Measurements from ENCODE around the gene ZNF672. TPM values are rescaled to one million over a fixed set of nuclear protein-coding genes. Genes with fewer than 3 reads are reported as not detected.

The ZNF672 gene
- total and polyA plus RNA-seq, 2 of the 13 experiments (the other 11 are each of a cell fraction or from before 2014, with no cell fraction given): 17.2 to 22.9 TPM

- TF ChIP-seq, protein P1, sequence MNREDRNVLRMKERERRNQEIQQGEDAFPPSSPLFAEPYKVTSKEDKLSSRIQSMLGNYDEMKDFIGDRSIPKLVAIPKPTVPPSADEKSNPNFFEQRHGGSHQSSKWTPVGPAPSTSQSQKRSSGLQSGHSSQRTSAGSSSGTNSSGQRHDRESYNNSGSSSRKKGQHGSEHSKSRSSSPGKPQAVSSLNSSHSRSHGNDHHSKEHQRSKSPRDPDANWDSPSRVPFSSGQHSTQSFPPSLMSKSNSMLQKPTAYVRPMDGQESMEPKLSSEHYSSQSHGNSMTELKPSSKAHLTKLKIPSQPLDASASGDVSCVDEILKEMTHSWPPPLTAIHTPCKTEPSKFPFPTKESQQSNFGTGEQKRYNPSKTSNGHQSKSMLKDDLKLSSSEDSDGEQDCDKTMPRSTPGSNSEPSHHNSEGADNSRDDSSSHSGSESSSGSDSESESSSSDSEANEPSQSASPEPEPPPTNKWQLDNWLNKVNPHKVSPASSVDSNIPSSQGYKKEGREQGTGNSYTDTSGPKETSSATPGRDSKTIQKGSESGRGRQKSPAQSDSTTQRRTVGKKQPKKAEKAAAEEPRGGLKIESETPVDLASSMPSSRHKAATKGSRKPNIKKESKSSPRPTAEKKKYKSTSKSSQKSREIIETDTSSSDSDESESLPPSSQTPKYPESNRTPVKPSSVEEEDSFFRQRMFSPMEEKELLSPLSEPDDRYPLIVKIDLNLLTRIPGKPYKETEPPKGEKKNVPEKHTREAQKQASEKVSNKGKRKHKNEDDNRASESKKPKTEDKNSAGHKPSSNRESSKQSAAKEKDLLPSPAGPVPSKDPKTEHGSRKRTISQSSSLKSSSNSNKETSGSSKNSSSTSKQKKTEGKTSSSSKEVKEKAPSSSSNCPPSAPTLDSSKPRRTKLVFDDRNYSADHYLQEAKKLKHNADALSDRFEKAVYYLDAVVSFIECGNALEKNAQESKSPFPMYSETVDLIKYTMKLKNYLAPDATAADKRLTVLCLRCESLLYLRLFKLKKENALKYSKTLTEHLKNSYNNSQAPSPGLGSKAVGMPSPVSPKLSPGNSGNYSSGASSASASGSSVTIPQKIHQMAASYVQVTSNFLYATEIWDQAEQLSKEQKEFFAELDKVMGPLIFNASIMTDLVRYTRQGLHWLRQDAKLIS (CRISPR knock-in tag; IDR thresholded peaks at IDR 0.05): no peak
- TF ChIP-seq ZNF766 (CRISPR knock-in tag; IDR thresholded peaks at IDR 0.05; ENCODE audit: borderline replicate concordance): no peak
- TF ChIP-seq SRY (CRISPR knock-in tag; IDR thresholded peaks at IDR 0.05): no peak
- no peak for TF ChIP-seq ZKSCAN1 (IDR thresholded peaks at IDR 0.05; ENCODE audit: low read length)
- TF ChIP-seq JUN (CRISPR knock-in tag; IDR thresholded peaks at IDR 0.05): no peak
- no peak for TF ChIP-seq ZFP36L1 (CRISPR knock-in tag; IDR thresholded peaks at IDR 0.05)
- no peak for TF ChIP-seq ZBTB7B (CRISPR knock-in tag; IDR thresholded peaks at IDR 0.05)
- no peak for TF ChIP-seq NRL (CRISPR knock-in tag; IDR thresholded peaks at IDR 0.05; ENCODE audit: borderline replicate concordance)
- no peak for TF ChIP-seq ZBTB42 (CRISPR knock-in tag; IDR thresholded peaks at IDR 0.05)
- TF ChIP-seq, protein P2, sequence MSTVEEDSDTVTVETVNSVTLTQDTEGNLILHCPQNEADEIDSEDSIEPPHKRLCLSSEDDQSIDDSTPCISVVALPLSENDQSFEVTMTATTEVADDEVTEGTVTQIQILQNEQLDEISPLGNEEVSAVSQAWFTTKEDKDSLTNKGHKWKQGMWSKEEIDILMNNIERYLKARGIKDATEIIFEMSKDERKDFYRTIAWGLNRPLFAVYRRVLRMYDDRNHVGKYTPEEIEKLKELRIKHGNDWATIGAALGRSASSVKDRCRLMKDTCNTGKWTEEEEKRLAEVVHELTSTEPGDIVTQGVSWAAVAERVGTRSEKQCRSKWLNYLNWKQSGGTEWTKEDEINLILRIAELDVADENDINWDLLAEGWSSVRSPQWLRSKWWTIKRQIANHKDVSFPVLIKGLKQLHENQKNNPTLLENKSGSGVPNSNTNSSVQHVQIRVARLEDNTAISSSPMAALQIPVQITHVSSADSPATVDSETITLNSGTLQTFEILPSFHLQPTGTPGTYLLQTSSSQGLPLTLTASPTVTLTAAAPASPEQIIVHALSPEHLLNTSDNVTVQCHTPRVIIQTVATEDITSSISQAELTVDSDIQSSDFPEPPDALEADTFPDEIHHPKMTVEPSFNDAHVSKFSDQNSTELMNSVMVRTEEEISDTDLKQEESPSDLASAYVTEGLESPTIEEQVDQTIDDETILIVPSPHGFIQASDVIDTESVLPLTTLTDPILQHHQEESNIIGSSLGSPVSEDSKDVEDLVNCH (CRISPR knock-in tag; IDR thresholded peaks at IDR 0.05): no peak
- TF ChIP-seq ZMYM3 (CRISPR knock-in tag; IDR thresholded peaks at IDR 0.05): 0 out of 2 replicates have a peak, but pooled peaks have one; percentile 26
- no peak for TF ChIP-seq RXRA (CRISPR knock-in tag; IDR thresholded peaks at IDR 0.05)
- TF ChIP-seq ZC3H13 (CRISPR knock-in tag; IDR thresholded peaks at IDR 0.05): no peak
- no peak for TF ChIP-seq CENPX (CRISPR knock-in tag; IDR thresholded peaks at IDR 0.05)
- peak; percentile 20; the same call in 1 of the 2 replicates for TF ChIP-seq ZNF12 (CRISPR knock-in tag; IDR thresholded peaks at IDR 0.05)
- TF ChIP-seq ZNF484 (CRISPR knock-in tag; IDR thresholded peaks at IDR 0.05; ENCODE audit: borderline replicate concordance, low read depth): no peak
- no peak for TF ChIP-seq SALL1 (CRISPR knock-in tag; IDR thresholded peaks at IDR 0.05)
- TF ChIP-seq ZNF460 (CRISPR knock-in tag; IDR thresholded peaks at IDR 0.05; ENCODE audit: borderline replicate concordance): no peak
- TF ChIP-seq ZBTB14 (CRISPR knock-in tag; IDR thresholded peaks at IDR 0.05): no peak
- no peak for TF ChIP-seq ZNF879 (CRISPR knock-in tag; IDR thresholded peaks at IDR 0.05)
- no peak for TF ChIP-seq ASH2L (IDR thresholded peaks at IDR 0.05; ENCODE audit: insufficient read length, low read depth, low read length)
- no peak for TF ChIP-seq ZNF773 (CRISPR knock-in tag; IDR thresholded peaks at IDR 0.05; ENCODE audit: borderline replicate concordance)
- TF ChIP-seq SIN3B (IDR thresholded peaks at IDR 0.05; ENCODE audit: low read length): no peak
- TF ChIP-seq FOXJ3 (CRISPR knock-in tag; IDR thresholded peaks at IDR 0.05; ENCODE audit: borderline replicate concordance): no peak
- no peak for TF ChIP-seq KLF16 (CRISPR knock-in tag; IDR thresholded peaks at IDR 0.05)
Observed at GRCh38 chr1:248872752-248873408, 34.9 kb downstream of the ZNF672 start (continued).

All from HepG2 (cell line).